Glutamatergic neuron (in vitro differentiated cells): Measurements from ENCODE around the gene ANKRD12. TPM values are rescaled to one million over a fixed set of nuclear protein-coding genes. Genes with fewer than 3 reads are reported as not detected.

Experiments used
- DNase-seq: peaks from one replicate; pipeline ENCODE4 v3.0.0; 2022
- H3K27ac Mint-ChIP-seq: one replicate; pipeline ENCODE4 v1.8.0; 2020; ENCODE audit warnings: mild to moderate bottlenecking, mixed read lengths, inconsistent platforms; ENCODE audit not compliant: unreplicated experiment
- H3K27me3 Mint-ChIP-seq: one replicate; pipeline ENCODE4 v1.8.0; 2020; ENCODE audit warnings: mild to moderate bottlenecking, moderate library complexity, mixed read lengths, inconsistent platforms; ENCODE audit not compliant: unreplicated experiment
- H3K36me3 Mint-ChIP-seq: one replicate; pipeline ENCODE4 v1.8.0; 2020; ENCODE audit warnings: mild to moderate bottlenecking, mixed read lengths, inconsistent platforms; ENCODE audit not compliant: unreplicated experiment
- H3K4me1 Mint-ChIP-seq: one replicate; pipeline ENCODE4 v1.8.0; 2020; ENCODE audit warnings: mild to moderate bottlenecking, low read depth, mixed read lengths, inconsistent platforms; ENCODE audit not compliant: unreplicated experiment
- H3K4me3 Mint-ChIP-seq: one replicate; pipeline ENCODE4 v1.8.0; 2020; ENCODE audit warnings: mild to moderate bottlenecking, mixed read lengths, inconsistent platforms; ENCODE audit not compliant: unreplicated experiment
- H3K9me3 Mint-ChIP-seq: one replicate; pipeline ENCODE4 v1.8.0; 2020; ENCODE audit warnings: mild to moderate bottlenecking, moderate library complexity, mixed read lengths, inconsistent platforms; ENCODE audit not compliant: unreplicated experiment
- total RNA-seq: library from RNA; stranded (reverse); fragmentation: NEBNext Ultra II Directional; extraction: Animal tissue kit (Norgen Biotek cat#: 25700); gene quantifications from one replicate; pipeline ENCODE4 v1.2.1, GENCODE V29; 2021; ENCODE audit not compliant: unreplicated experiment
- TF ChIP-seq, protein P1 (sequence below): fragments of 200-600 bp; sonication (generic); IDR thresholded peaks from one replicate; pipeline ENCODE4 v1.5.0; 2021; ENCODE audit not compliant: partially characterized antibody, unreplicated experiment

Gene ANKRD12
- total RNA-seq, 1 donor from 2014 or later = 41.6 TPM

DNA sequence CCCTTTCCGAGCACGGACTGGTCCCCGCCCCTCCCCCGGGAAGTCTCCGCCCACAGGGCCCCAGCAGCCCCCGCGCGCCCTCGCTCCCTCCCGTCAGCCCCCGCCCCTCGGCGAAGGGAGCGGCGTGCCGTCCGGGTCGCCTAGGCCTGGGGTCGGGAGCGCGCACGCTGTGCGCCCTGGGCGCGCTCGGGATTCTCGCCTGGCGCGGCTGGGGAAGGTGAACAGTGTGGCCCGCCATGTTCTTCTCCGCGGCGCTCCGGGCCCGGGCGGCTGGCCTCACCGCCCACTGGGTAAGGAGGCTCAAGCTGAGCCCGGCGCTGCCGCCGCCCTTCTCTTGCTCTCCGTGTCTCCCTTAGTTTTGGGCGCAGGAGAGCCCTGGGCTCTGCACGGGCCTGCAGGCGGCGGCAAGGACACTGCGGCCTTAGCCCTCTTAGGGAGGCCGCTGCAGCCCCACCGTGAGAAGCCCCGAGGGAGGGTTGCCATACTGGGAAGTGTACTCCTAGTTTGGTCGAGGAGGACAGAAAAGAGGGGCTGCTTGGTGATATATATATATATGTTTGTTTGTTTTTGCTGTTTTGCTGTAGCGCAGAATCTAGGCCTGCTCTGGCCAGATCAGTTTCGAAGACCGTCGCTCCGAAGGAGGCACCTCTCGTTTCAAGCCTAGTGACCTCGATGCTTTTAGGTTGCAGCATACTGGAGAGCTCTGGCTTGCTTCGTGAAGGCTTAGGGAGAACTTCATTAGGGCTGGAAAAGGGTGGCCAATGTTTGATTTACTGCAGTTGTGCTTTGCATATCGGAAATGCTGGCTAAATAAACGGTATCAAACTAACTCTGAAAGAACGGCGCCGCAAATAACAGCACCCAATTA lies 33.8 kb upstream of the ANKRD12 start, which contains the start of gene NDUFV2:
NDUFV2 (plus strand) TSS at position 192 of the 868 bp plus-strand sequence; CDS start at position 237, 45 bp downstream.
- TF ChIP-seq, protein P1, sequence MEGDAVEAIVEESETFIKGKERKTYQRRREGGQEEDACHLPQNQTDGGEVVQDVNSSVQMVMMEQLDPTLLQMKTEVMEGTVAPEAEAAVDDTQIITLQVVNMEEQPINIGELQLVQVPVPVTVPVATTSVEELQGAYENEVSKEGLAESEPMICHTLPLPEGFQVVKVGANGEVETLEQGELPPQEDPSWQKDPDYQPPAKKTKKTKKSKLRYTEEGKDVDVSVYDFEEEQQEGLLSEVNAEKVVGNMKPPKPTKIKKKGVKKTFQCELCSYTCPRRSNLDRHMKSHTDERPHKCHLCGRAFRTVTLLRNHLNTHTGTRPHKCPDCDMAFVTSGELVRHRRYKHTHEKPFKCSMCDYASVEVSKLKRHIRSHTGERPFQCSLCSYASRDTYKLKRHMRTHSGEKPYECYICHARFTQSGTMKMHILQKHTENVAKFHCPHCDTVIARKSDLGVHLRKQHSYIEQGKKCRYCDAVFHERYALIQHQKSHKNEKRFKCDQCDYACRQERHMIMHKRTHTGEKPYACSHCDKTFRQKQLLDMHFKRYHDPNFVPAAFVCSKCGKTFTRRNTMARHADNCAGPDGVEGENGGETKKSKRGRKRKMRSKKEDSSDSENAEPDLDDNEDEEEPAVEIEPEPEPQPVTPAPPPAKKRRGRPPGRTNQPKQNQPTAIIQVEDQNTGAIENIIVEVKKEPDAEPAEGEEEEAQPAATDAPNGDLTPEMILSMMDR = no peak
- Mint-ChIP-seq H3K4me3 (peak within 1 kb of the TSS; percentile 96), H3K27me3 (peaks cover 4% of the 10 kb centered on the region), H3K9me3 (peaks cover 6% of the 10 kb centered on the region), H3K27ac (peak within 1 kb of the TSS; percentile 92), H3K4me1 (peaks cover 46% of the 10 kb centered on the region), H3K36me3 (no peaks in the 10 kb centered on the region)
- DNase-seq = peak; percentile 100

DNA sequence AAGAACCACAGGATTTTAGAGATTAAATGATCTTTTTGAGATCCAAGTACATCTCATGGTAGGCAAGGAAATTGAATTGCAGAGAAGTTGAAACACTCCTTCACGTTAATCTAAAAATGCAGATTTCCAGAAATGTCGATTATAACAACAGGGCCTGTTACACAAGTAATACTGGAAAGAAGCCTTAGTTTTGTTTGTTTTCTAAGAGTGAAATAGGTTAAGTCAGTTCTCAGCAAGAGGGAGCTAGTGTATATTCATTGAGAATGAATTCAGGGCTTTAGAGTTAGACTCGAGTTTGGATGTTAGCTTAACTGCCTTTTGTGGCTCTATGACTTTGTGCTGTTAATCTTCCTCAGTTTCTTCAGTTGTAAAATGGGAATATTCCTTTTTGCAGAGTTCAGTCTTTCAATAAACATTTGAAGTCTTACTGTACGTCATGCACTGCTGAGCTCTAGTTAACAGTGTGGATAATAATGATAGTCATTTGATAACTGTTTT lies 33.2 kb upstream of the ANKRD12 start:
- H3K27me3 Mint-ChIP-seq = peaks cover 4% of the 10 kb centered on the region
- DNase-seq = no peak
- TF ChIP-seq, protein P1 = no peak

DNA sequence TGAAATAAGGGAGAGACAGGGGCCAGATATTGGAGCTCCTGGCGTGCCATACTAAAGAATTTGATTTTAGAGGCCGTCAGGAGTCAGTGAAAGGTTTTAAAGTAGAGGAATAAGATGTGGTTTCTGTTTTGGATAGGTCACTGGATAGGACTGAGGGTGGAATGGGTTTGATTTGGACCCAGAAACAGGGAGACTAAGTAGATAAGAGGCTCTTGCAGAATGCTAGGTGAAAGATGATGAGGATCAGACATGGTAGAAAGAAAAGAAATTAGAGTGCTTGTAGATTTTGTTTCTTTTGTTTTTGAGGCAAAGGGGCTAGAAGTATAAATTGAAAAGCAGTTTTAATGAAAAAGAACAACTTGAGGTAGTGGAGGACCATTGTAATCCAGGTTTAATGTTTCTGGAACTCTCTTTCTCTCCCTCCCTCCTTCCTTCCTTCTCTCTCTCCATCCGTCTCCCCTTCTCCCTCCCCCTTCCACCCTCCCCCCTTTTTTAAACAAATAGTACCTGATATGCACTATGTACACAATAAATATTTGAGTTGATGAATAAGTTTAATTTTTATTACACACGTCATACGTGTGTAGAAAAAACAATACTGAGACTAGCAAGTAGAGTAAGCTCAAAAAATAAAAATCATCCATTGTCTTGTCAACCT lies 32.2 kb upstream of the ANKRD12 start:
- Mint-ChIP-seq H3K9me3 (peaks cover 6% of the 10 kb centered on the region), H3K36me3 (no peaks in the 10 kb centered on the region), H3K27me3 (peaks cover 4% of the 10 kb centered on the region)

More for the DNA sequence above, 33.2 kb upstream of the ANKRD12 start:
- Mint-ChIP-seq H3K9me3 (peaks cover 6% of the 10 kb centered on the region), H3K36me3 (no peaks in the 10 kb centered on the region), H3K4me3 (peak overlapping the region; percentile 96), H3K27ac (peak overlapping the region; percentile 92), H3K4me1 (peaks cover 48% of the 10 kb centered on the region)

DNA sequence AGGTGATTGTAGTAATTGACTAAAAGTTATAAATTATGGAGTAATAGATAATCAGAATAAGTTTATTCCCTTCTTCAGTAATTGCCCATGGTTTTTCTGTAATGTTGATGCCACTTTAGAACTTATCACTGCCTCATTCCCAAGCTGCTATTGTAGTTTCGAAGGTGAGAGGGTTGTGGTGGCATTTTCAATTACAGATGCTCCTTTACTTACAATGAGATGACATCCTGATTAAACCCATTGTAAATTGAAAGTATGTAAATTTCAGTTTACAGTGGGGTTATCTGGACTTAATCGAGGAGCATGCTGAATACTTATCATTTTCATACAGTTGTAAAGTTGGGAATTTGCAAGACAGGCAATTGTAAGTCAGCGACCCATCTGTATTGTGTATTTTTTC lies 31.2 kb upstream of the ANKRD12 start:
- peaks cover 4% of the 10 kb centered on the region for H3K9me3 Mint-ChIP-seq
- H3K27me3 Mint-ChIP-seq = peaks cover 4% of the 10 kb centered on the region
- no peaks in the 10 kb centered on the region for H3K36me3 Mint-ChIP-seq
- TF ChIP-seq, protein P1 = no peak
- H3K4me3 Mint-ChIP-seq = peak overlapping the region; percentile 96
- H3K27ac Mint-ChIP-seq = peak overlapping the region; percentile 34
- peaks cover 46% of the 10 kb centered on the region for H3K4me1 Mint-ChIP-seq
- no peak for DNase-seq

More for the DNA sequence above, 32.2 kb upstream of the ANKRD12 start:
- DNase-seq = no peak
- Mint-ChIP-seq H3K4me3 (peak overlapping the region; percentile 96), H3K27ac (peak overlapping the region; percentile 92), H3K4me1 (peaks cover 52% of the 10 kb centered on the region)
- TF ChIP-seq, protein P1 = no peak
